HL-60 (cell line): ENCODE measurements around the gene TDRD5.
"Not testable (repeated sequence)": the region's sequence is repeated elsewhere in the genome, so short reads cannot be mapped to it uniquely, and the experiment has no call there.

Source experiments
- DNase-seq, 2 experiments: peaks; one replicate each; pipeline ENCODE4 v3.0.0-alpha.2; 2010 to 2020; ENCODE audit warnings: low read depth in 1 of 2, low spot score in 1 of 2
- H3K27ac ChIP-seq: fragments of 250-450 bp; sonication (Bioruptor Pico); replicated peaks from 2 replicates; pipeline ENCODE4 v1.5.1; 2020; ENCODE audit warnings: mild to moderate bottlenecking, moderate library complexity
- H3K27me3 ChIP-seq: fragments of 250-450 bp; sonication (Bioruptor Pico); 2 replicates; pipeline ENCODE4 v1.5.1; 2021; ENCODE audit warnings: mild to moderate bottlenecking, moderate library complexity; ENCODE audit not compliant: insufficient read depth, poor library complexity, severe bottlenecking
- H3K4me3 ChIP-seq: replicated peaks from 2 replicates; pipeline ENCODE4 v1.5.1; 2011; ENCODE audit warnings: mild to moderate bottlenecking, control low read depth, low read length; ENCODE audit not compliant: insufficient read depth
- GABPA ChIP-seq: IDR thresholded peaks from 2 replicates; pipeline ENCODE4 v1.6.1; 2012; ENCODE audit warnings: low read depth
- POLR2AphosphoS5 ChIP-seq: IDR thresholded peaks from 2 replicates; pipeline ENCODE4 v1.6.1; 2012; ENCODE audit warnings: low read depth
- SPI1 ChIP-seq: IDR thresholded peaks from 2 replicates; pipeline ENCODE4 v1.6.1; 2012; ENCODE audit warnings: low read depth, mild to moderate bottlenecking, borderline replicate concordance
- TF ChIP-seq, protein P1 (sequence below): IDR thresholded peaks from one replicate; pipeline ENCODE4 v1.5.1; 2011; ENCODE audit warnings: low read length, control low read depth, inconsistent platforms; ENCODE audit not compliant: insufficient read depth
- TF ChIP-seq, protein P2 (sequence below): IDR thresholded peaks from 2 replicates; pipeline ENCODE4 v1.6.1; 2012; ENCODE audit warnings: low read depth; ENCODE audit not compliant: insufficient replicate concordance

TDRD5 gene

DNA sequence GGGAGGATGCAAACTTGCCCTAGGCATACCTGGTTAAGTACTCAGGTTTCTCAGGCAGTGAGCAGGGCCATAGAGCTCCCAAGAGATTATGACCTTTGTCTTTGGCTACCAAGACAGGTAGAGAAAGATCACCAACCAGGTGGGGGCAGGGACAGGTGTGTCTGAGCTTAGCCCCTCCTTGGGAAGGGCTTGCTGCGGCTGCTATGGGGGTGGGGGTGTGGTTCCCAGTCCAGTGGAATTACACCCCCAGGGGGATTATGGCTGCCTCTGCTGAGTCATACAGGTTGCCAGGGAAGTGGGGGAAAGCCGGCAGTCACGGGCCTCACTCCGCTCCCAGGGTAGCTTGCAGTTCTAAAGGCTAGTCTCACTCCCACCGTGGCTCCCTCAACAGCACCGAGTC, 86.2 kb downstream of the TDRD5 start:
- no peak for DNase-seq
- TF ChIP-seq SPI1 (no peak), GABPA (no peak), POLR2AphosphoS5 (no peak)
- TF ChIP-seq, protein P1, sequence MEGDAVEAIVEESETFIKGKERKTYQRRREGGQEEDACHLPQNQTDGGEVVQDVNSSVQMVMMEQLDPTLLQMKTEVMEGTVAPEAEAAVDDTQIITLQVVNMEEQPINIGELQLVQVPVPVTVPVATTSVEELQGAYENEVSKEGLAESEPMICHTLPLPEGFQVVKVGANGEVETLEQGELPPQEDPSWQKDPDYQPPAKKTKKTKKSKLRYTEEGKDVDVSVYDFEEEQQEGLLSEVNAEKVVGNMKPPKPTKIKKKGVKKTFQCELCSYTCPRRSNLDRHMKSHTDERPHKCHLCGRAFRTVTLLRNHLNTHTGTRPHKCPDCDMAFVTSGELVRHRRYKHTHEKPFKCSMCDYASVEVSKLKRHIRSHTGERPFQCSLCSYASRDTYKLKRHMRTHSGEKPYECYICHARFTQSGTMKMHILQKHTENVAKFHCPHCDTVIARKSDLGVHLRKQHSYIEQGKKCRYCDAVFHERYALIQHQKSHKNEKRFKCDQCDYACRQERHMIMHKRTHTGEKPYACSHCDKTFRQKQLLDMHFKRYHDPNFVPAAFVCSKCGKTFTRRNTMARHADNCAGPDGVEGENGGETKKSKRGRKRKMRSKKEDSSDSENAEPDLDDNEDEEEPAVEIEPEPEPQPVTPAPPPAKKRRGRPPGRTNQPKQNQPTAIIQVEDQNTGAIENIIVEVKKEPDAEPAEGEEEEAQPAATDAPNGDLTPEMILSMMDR, result no peak
- TF ChIP-seq, protein P2, sequence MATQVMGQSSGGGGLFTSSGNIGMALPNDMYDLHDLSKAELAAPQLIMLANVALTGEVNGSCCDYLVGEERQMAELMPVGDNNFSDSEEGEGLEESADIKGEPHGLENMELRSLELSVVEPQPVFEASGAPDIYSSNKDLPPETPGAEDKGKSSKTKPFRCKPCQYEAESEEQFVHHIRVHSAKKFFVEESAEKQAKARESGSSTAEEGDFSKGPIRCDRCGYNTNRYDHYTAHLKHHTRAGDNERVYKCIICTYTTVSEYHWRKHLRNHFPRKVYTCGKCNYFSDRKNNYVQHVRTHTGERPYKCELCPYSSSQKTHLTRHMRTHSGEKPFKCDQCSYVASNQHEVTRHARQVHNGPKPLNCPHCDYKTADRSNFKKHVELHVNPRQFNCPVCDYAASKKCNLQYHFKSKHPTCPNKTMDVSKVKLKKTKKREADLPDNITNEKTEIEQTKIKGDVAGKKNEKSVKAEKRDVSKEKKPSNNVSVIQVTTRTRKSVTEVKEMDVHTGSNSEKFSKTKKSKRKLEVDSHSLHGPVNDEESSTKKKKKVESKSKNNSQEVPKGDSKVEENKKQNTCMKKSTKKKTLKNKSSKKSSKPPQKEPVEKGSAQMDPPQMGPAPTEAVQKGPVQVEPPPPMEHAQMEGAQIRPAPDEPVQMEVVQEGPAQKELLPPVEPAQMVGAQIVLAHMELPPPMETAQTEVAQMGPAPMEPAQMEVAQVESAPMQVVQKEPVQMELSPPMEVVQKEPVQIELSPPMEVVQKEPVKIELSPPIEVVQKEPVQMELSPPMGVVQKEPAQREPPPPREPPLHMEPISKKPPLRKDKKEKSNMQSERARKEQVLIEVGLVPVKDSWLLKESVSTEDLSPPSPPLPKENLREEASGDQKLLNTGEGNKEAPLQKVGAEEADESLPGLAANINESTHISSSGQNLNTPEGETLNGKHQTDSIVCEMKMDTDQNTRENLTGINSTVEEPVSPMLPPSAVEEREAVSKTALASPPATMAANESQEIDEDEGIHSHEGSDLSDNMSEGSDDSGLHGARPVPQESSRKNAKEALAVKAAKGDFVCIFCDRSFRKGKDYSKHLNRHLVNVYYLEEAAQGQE, result no peak

DNA sequence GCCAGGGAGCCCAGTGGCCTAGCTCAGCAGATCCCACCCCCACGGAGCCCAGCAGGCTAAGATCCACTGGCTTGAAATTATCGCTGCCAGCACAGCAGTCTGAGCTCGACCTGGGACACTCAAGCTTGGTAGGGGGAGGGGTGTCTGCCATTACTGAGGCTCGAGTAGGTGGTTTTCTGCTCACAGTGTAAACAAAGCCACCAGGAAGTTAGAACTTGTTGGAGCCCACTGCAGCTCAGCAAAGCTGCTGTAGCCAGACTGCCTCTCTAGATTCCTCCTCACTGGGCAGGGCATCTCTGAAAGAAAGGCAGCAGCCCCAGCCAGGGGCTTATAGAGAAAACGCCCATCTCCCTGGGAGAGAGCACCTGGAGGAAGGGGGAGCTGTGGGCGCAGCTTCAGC, 102.9 kb downstream of the TDRD5 start:
- H3K27ac ChIP-seq, H3K27me3 ChIP-seq, H3K4me3 ChIP-seq, DNase-seq: not testable (repeated sequence)

More for the DNA sequence above, 86.2 kb downstream of the TDRD5 start:
- H3K27ac ChIP-seq, result no peak overlapping the region
- H3K4me3 ChIP-seq, result no peak overlapping the region
- H3K27me3 ChIP-seq, result peaks cover 4% of the 10 kb centered on the region

DNA sequence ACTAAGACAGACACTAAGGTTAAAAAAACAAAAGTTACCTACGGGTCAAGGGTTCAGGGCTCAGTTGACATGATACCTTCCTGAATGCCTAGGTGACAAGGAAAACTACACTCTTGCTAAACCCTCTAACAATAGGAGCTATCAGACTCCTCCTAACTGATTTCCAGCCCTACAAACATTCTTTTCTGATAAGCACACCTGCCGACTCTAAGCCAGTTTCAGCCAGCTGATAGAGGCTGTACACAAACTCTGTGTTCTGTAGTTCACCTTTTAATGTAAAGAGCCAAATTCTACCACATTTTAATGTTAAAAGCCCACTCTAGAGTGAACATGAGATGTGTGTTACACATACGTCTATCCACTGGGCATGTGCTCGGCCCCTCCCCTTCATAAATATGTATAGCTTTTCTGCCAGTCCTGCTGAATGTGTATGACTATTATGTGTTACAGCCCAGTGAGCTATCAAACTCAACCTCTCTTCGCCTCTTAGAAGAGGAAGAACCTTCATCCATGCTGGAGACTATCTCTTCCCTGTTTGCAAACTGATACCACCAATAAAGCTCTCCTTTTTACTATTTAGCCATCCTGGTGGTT, 111.4 kb downstream of the TDRD5 start:
- TF ChIP-seq POLR2AphosphoS5, result no peak
- TF ChIP-seq SPI1, result no peak
- TF ChIP-seq GABPA, result no peak
- TF ChIP-seq, protein P1, result no peak
- TF ChIP-seq, protein P2, result no peak
- Histone ChIP-seq H3K4me3 (no peak overlapping the region), H3K27me3 (no peaks in the 10 kb centered on the region), H3K27ac (no peak overlapping the region)
- no peak for DNase-seq

DNA sequence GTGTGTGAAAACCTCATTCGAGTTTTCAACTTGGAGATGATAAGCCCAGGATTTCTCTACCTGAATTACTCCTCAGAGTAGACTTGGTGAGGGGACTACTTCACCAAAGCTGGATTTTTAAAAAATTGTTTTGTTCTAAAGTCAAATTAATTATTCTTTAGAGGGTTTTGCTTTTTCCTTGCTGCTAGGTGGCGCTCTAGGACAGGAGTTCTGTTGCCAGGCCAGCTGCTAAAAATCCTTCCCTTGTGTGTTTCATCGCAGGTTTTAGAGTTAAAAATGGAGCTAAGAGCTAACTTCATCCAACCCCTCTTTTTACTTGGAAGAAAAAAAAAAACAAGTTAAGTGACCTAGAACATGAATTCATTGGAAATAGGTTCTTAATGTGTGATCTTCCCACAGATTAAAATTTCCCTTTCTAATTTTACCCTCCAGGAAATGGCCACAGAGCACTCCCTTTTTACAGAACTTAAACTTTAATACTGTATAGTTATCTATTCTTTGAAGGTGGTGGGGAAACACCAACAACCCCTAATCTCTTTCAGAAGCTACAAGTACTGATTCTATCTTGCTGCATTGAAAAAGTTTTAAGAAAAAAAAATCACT, 114.8 kb downstream of the TDRD5 start:
- TF ChIP-seq POLR2AphosphoS5, result no peak
- TF ChIP-seq, protein P1, result peak; percentile 9
- Histone ChIP-seq H3K27ac (no peak overlapping the region), H3K27me3 (no peaks in the 10 kb centered on the region), H3K4me3 (no peak overlapping the region)
- DNase-seq, result peak; percentile 26 to 52
